ENCODE measurements around the gene MTRF1.

GRCh38 chr13:41186481-41186880, 76.9 kb downstream of the MTRF1 start:
- TF ChIP-seq EGR1 (IDR thresholded peaks at IDR 0.05; ENCODE audit: borderline replicate concordance, low read depth, low read length): no peak
- TF ChIP-seq EZH2 (IDR thresholded peaks at IDR 0.05; ENCODE audit: low read depth, low read length, severe bottlenecking): no peak

Measured in H1 (cell line).